IPS DF 4.7 (cell line): ENCODE measurements around the gene MPST.
"Not testable (repeated sequence)": the region's sequence is repeated elsewhere in the genome, so short reads cannot be mapped to it uniquely, and the experiment has no call there.

Experiments
- DNase-seq: peaks from one replicate; pipeline ENCODE4 v3.0.0-alpha.2; 2013; ENCODE audit warnings: low spot score; ENCODE audit errors: extremely low read depth

Gene MPST

DNA sequence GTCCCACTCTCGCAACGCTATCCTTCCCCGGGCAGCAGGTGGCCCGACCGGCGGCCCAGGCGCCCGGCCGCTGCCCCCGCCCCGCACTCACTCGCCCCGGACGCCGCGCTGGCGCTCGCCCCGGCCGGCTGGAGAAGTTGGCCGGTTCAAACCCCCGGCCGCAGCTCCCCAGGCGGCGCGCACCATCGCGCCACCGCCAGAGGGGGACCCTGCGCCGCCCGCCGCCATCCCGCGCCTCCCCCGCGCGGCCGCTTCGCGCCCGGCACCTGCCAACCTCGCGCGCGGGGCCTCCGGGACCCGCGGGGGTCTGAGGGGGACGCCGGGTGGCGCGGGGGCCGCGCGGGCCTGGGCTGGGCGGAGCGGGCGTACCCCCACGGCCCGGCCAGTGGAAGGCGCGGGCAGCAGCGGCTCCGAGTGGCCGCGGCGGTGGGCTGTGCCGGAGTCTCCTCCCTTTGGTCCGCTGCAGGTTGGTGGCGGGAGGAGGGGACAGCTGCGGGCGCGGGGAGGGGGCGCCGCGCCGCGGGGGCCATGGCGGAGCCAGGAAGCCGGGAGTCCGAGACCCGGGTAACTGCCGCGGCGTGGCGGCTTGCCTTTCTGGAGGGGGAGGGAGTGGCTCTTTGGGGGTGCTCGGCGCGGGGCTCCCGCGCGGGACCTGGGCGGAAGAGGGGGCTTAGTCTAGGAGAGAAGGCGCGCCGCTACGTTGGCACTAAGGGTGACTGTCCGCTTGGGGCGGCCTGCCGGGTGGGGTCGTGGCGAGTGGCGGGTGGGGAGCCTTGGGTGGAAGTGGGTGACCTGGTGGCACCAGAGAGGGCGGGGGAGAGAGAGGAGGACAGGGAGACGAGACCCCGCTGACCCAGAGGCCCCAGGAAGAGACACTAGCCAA, at the start of gene MPST, which contains the start of gene TST:
Gene MPST, plus strand, starts transcription at position 434 of the 883 bp plus-strand sequence. Its CDS starts 95 bp downstream, at position 529.
Gene TST, minus strand, starts transcription at position 139 of the 883 bp plus-strand sequence. CDS start 715 bp downstream, outside the sequence.
- no peak for DNase-seq

DNA sequence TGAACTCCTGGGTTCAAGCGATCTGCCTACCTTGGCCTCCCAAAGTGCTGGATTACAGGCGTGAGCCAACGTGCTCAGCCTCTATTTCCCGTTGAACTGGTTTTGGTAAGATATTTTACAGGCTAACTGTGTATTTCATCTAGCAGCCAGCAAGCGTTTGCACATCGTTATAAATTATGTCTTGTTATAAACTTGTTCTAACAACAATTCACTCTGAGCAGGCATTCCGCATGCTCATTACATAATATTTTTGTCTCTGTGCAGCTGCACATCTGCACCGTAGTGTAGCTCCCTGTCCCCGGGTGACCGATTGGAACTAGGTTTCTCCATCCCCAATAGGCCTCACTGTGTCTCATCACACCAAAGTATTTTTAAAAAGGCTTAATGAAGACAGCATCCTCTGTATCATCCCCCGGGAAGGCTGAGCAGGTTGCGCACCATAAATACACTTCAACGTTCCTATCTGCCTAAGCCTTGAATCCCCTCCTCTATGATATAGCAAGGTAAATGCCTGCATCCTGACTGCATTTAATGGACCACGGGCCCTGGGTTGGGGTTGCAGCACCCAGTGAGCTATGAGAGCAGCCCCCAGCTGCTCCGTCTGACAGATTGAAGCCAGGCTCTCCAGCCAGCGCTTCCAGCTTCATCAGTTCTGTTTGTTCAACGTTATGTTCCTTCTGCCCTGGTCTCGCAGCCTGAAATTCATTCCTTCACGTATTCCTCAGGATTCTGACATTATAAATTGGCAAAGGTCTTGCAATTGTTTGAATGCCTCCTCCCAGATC, 48.0 kb upstream of the MPST start:
- no peak for DNase-seq

GRCh38 chr22:36976606-36977005, 42.9 kb upstream of the MPST start:
- DNase-seq = no peak

- no peak for DNase-seq
Observed at GRCh38 chr22:36977401-36977861, 42.1 kb upstream of the MPST start.

GRCh38 chr22:36977947-36978660, 41.4 kb upstream of the MPST start:
- peak; percentile 56 for DNase-seq

- DNase-seq = no peak
Observed at GRCh38 chr22:36979016-36979910, 40.3 kb upstream of the MPST start.

DNA sequence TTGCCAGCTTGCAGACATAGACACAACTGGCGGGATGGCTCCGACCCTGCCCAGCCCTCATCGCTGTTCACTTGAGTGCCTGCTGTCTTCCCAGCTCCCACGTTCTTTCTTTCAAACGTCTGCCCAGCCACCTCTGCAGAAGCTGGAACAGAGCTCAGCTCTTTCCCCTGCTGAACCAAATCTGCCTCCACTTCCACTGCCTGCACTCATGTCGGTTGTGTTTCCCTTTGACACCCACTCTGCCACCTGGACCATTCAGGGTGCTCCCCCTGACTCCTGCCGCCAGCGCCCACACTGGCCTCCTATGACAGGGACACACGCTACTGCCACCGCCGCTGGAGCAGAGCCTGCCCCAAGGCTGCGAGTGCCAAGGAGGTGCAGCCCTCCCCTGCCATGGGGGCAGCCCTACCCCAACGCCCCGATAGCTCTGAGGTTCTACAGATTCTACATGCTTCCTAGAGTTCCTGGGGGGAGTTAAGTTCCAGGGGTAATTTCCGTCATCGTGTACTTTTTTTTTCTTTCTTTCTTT, 38.2 kb upstream of the MPST start:
- DNase-seq = no peak

- DNase-seq = no peak
Observed at GRCh38 chr22:36982136-36982535, 37.4 kb upstream of the MPST start.

GRCh38 chr22:36985211-36985889, 34.2 kb upstream of the MPST start:
- no peak for DNase-seq

GRCh38 chr22:36986242-36986821, 33.2 kb upstream of the MPST start:
- DNase-seq = no peak

DNA sequence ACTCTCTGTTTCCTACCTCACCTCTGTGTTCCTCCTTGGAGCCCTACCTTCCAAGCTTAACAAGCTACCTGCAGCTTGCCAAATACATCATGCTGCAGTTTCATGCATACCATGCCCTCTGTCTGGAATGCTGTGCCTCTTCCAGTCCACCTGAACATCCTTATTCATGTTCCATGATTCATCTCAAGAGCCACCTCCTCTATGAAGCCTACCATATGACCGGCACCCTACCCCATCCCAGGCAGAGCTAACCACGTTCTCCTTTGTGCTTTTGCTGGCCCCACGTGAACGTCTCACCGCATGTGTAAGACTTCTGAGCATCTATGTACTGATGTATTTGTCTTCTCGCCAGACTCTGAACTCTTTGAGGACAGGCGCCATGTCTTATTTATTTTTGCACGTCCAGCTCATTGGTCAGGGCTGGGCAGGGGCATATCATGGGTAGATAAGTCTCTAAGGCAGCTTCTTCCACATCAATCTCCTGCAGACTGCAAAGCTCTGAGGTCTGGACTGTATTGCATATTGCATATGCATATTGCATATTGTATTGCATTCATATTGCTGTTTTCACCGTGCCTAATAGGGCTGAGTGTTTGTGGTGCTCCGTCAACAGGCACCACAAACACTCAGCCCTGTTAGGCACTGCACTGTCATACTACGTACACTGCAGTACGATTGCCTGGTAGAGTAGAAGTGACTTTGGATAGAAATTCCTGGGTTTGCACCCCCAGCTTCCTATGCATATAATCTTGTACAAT, 31.3 kb upstream of the MPST start:
- DNase-seq = no peak

GRCh38 chr22:36989012-36989411, 30.5 kb upstream of the MPST start:
- DNase-seq = not testable (repeated sequence)

GRCh38 chr22:36990457-36990856, 29.1 kb upstream of the MPST start:
- no peak for DNase-seq

DNA sequence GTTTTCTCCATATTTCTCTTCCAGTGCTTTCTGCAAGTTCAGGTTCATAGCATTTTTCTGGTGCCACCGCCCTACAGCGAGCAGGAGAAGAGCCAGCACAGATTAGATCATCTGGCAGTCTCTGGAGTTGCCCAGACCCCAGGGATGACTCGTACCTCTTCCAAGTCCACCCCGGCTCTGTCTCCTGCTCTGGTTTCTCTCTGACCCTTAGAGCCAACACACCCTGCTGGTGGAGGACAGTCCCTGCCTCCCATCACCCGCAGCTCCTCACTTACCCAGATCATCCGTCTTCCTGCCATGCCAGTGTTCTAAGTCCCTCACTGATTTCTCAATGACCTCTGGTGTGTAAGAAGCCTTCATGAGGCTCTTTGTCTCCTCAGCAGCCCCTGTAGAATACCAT, 28.3 kb upstream of the MPST start:
- DNase-seq = no peak

DNA sequence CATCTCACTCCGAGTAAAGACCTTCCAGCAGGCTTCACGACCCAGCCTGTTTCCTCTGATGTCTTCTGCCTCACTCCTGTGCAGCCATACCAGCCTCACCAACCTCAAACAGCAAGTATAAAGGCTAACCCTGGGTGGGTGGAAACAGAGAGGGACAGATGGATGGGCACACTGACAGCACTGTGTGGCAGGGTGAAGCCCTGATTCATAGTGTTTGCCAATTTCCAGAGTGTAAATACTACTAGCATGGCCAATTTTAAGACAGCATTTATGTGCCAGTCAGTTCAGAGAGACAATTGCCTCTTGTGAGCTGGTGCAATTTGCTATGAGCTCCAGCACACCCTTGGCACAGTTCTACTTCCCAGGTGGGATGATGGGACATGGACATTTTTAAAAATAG, 21.8 kb upstream of the MPST start:
- DNase-seq = no peak

DNA sequence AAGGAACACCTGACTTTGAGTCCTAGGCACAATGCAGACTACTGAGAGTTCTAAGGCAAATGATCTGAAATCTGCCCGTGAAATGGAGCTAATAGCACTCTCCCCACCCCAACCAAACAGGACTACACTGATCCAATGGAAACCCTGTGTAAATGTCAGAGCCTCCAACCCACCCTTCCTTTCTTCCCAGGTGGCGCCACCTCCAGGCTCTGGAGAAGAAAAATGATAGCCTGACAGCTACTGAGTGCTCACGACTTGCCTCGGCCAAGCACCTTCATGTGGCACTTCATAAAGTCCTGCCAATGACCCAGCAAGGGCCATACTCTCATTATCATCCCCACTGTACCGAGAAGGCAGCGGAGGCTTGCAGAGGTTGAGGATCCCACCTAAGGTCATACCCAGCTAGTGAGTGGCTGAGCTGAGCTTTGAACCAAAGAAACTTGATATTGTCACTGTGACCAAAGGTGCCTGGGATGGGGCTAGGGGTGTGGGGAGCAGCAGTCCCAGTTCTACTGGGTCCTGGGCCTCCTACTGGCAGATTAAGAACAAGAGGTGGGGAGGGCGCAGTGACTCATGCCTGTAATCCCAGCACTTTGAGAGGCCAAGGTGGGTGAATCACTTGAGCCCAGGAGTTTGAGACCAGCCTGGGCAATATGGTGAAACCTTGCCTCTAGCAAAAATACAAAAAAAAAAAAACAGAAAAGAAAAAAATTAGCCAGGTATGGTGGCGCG, 20.8 kb upstream of the MPST start:
- DNase-seq = no peak

- DNase-seq = no peak
Observed at GRCh38 chr22:36999463-36999862, 20.1 kb upstream of the MPST start.
